M059J (cell line): ENCODE results near the gene ERBB4. TPM values are rescaled to one million over a fixed set of nuclear protein-coding genes. Genes with fewer than 3 reads are reported as not detected.
"Not testable (repeated sequence)": the region's sequence is repeated elsewhere in the genome, so short reads cannot be mapped to it uniquely, and the experiment has no call there.

Experiments used
- DNase-seq: peaks from one replicate; pipeline ENCODE4 v3.0.0-alpha.2; 2012; ENCODE audit warnings: low read depth
- total RNA-seq: library from RNA; depleted of rRNA; stranded (reverse); fragments of >200 nt; shearing (Covaris generic); gene quantifications from 2 replicates; pipeline ENCODE4 v1.2.3, GENCODE V29; 2014

Gene ERBB4
- total RNA-seq, 1 experiment from 2014 or later: not detected

DNA sequence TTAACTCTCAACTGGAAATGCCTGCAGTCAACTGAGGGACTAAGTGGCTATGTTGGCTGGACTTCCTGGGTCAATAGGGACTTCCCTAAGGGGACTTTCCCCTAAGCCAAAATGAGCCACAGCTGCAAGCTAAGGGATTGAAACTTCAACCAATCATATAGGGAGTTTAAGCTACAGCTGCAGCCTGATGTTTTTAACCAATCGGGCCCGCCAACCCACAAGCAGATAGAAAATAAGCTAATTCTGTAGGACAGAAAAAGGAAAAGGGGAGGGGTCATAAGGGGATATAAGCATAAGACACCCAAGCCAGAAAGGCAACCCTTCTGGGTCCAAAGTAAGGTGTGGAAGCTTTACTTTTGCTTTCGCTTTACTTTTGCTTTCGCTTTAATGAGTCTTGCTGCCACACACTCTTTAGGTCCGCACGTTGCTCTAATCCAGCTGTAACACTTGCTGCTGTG is 927.5 kb downstream of the ERBB4 start:
- DNase-seq: peak; percentile 66

- DNase-seq: no peak
Measured at GRCh38 chr2:211609127-211609526, 929.5 kb downstream of the ERBB4 start.

- DNase-seq: no peak
Measured at GRCh38 chr2:211599146-211599545, 939.5 kb downstream of the ERBB4 start.

DNA sequence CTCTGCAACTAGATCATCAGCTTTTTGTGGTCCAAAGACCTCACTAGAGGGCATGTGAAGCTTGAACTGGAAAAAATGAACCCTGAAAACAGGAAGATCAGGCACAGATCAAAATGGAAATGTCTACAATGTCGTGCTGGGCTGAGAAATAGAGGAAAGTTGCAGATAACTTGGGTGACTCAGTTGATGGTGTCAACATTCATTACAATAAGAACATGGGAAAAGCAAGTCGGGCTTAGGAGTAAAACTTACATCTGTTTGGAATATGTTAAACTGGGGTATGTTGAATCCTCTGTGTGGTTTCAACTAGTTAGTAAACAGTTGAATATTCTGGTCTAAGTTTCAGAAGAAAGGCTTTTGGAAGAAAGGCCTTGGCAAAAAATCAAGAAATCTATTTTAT is 940.4 kb downstream of the ERBB4 start:
- no peak for DNase-seq

- not testable (repeated sequence) for DNase-seq
Measured at GRCh38 chr2:211592006-211592405, 946.6 kb downstream of the ERBB4 start.

GRCh38 chr2:211591426-211591825 is 947.2 kb downstream of the ERBB4 start:
- no peak for DNase-seq

DNA sequence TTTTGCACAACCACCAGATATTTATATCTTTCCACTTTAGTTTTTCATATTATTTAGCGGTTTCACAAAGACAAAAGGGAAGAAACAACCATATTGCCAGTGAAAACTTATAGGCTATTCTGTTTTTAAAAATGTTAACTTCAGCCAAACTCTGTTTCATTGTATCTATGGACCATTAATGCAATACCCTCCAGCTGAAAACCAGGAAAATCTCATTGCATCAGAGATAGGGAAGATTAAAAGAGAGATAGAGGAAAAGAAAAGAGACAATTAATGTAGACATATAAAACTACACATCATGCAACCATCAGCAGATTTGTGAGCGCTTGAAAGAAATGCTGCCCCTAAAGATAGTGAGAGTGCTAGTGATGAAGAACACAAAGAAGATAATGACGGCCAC is 970.2 kb downstream of the ERBB4 start:
- no peak for DNase-seq

DNA sequence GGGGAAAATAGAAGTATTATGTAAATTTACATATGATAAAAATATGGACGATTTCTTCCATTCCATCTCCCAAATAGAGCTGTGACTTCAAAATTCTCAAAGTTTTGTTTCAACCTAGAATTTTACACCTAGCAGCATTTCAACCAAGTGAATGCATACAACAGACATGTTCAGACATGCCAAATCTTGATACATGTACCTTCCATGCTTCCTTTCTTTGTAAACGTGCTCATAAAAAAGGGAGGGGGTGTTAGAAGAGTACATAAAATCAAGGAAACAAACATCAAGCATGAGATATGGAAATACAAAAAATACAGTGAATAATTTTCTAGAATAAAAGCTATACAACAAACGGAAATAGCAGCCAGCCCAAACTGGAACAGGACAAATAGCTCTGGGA is 974.2 kb downstream of the ERBB4 start:
- no peak for DNase-seq

- no peak for DNase-seq
Measured at GRCh38 chr2:211545582-211545981, 993.0 kb downstream of the ERBB4 start.

GRCh38 chr2:211534632-211535031 is 1004.0 kb downstream of the ERBB4 start:
- DNase-seq: no peak

DNA sequence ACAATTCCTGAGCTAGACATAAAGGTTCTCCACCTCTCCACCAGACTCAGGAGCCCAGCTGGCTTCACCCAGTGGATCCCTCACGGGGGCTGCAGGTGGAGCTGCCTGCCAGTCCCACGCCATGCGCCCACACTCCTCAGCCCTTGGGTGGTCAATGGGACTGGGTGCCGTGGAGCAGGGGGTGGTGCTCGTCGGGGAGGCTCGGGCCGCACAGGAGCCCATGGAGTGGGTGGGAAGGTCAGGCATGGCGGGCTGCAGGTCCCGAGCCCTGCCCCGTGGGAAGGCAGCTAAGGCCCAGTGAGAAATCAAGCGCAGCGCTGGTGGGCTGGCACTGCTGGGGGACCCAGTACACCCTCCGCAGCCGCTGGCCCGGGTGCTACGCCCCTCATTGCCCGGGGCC is 1014.4 kb downstream of the ERBB4 start:
- not testable (repeated sequence) for DNase-seq

DNA sequence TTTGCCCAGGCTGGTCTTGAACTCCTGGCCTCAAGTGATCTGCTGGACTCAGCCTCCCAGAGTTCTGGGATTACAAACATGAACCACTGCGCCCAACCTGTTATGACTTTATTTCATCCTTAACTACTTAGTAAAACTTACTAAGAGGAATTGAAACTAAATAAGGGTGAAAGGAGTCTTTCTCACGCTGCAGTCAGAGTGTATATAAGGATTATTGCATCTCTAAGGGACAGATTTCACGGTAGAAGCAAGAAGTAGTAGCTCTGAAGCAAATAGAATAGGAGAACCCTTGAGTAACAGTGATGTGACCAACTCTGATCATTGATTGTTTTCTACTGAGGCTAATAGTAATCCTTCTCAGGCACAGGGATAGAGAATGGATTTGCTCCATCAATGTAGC is 1022.1 kb downstream of the ERBB4 start:
- DNase-seq: no peak

GRCh38 chr2:211514049-211514448 is 1024.6 kb downstream of the ERBB4 start:
- DNase-seq: no peak

GRCh38 chr2:211513446-211513845 is 1025.2 kb downstream of the ERBB4 start:
- DNase-seq: no peak

- no peak for DNase-seq
Measured at GRCh38 chr2:211512806-211513205, 1025.8 kb downstream of the ERBB4 start.

GRCh38 chr2:211503856-211504255 is 1034.7 kb downstream of the ERBB4 start:
- no peak for DNase-seq

DNA sequence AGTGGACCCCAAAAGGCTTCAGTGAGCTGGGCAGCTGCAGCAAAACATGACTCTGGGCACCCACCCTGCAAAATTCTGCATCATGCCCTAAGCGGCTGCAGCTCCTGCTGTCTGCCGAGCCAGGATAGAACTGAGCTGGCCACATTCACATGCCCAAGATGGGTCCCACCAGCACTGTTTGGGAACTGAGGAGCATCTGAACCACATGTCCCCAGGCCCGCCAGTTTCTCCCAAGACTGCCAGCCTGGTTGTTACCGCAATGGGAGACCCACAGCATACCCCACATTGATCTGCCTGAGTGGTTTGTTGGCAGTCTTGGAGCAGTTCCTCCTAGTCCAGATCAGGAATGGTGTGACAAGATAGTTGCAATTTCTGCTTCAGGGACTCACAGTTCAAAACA is 1035.4 kb downstream of the ERBB4 start:
- DNase-seq: no peak

- DNase-seq: no peak
Measured at GRCh38 chr2:211498551-211499205, 1039.9 kb downstream of the ERBB4 start.

DNA sequence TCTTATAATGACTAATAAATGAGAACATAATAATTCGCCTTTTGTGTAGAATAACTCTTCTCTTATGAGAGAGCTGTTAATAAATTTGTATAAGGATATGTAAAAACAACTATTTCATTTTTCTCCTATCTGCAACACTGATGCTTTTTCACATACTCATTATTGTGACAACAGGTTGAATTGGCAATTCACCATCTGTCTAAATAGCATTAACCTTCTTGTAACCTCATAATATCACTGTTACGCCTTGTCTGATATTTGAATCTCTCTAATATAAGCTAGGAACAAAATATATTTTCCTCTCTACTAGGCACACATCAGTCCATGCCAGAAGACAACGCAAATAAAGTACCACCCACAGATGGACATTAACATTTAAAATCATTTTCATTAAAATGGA is 1043.3 kb downstream of the ERBB4 start:
- DNase-seq: no peak

GRCh38 chr2:211494536-211494935 is 1044.1 kb downstream of the ERBB4 start:
- DNase-seq: no peak

GRCh38 chr2:211494085-211494484 is 1044.5 kb downstream of the ERBB4 start:
- no peak for DNase-seq

DNA sequence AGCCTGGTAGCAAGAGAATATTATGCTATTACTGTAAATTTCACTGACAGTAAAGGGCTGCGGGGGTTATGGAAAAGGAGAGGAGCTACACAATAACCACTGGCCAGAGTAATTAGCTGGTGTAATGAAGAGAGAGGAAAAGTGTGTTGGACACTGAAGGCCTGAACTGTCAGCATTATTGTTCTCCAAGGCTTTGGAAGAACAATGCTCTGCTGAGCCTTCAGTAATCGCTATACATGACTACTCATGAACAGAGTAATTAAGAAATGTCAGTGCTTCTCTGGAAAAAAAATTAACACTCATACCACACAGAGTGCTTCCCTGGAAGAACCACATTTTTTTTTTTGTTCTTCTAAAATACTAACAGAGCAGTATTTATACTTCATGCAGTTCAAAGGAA is 1050.9 kb downstream of the ERBB4 start:
- DNase-seq: no peak

- DNase-seq: no peak
Measured at GRCh38 chr2:211479536-211480150, 1059.0 kb downstream of the ERBB4 start.
